T-cell (primary cell): ENCODE results near the gene MIGA2. TPM values are rescaled to one million over a fixed set of nuclear protein-coding genes. Genes with fewer than 3 reads are reported as not detected.
A peak's percentile ranks its signal among the peaks of the same experiment; 100 is the strongest.

ENCODE experiments used
- ATAC-seq, 4 experiments: fragments of 200-7000 bp in 3 of 4; fragments of 150-1000 bp in 1 of 4; cut with Tn5 transposase; replicated peaks in 1 of 4; 1 replicate in 3 of 4; 2 replicates in 1 of 4; pipeline ENCODE4 v1.10.0; 2021; ENCODE audit warnings: moderate library complexity in 3 of 4, mild to moderate bottlenecking in 2 of 4, moderate number of reproducible peaks in 1 of 4
- CTCF ChIA-PET, 2 donors: fragments of 300-600 bp; sonication (Branson Sonifier 250); formaldehyde crosslinking; loops; one replicate each; lab custom pipeline; 2022; ENCODE audit warnings: antibody characterized with exemption in 2 of 2; lab: Charles Lee
- POLR2A ChIA-PET, 2 donors: fragments of 300-600 bp; sonication (Branson Sonifier 250); formaldehyde crosslinking; loops; one replicate each; lab custom pipeline; 2022; ENCODE audit warnings: antibody characterized with exemption in 2 of 2; lab: Charles Lee
- DNase-seq, 35 experiments: peaks; one replicate each; pipeline versions ENCODE4 v3.0.0 to v3.0.0-alpha.2; 2013 to 2023
- H3K27ac ChIP-seq: one replicate; pipeline ENCODE4 v1.5.1; 2013; ENCODE audit warnings: low read length
- H3K27me3 ChIP-seq, 2 experiments: replicated peaks in 1 of 2; 1 replicate in 1 of 2; 2 replicates in 1 of 2; pipeline versions ENCODE4 v1.6.1 to v1.7.0; 2013; ENCODE audit warnings: low read length in 1 of 2, mixed read lengths in 1 of 2; ENCODE audit not compliant: control insufficient read depth in 2 of 2, insufficient read depth in 2 of 2; ENCODE audit errors: extremely low read depth in 1 of 2
- H3K36me3 ChIP-seq, 2 donors: 1 replicate in 1 of 2; 2 replicates in 1 of 2; pipeline versions ENCODE4 v1.6.1 to v1.7.0; 2013; ENCODE audit warnings: low read length in 1 of 2; ENCODE audit not compliant: control insufficient read depth in 2 of 2, insufficient read depth in 1 of 2; ENCODE audit errors: extremely low read depth in 1 of 2
- H3K4me1 ChIP-seq, 2 experiments: 1 replicate in 1 of 2; 2 replicates in 1 of 2; pipeline versions ENCODE4 v1.6.1 to v1.7.0; 2013; ENCODE audit warnings: low read length in 2 of 2, mixed read lengths in 1 of 2; ENCODE audit not compliant: insufficient read depth in 2 of 2, control insufficient read depth in 1 of 2; ENCODE audit errors: extremely low read depth in 1 of 2
- H3K4me3 ChIP-seq, 2 donors: 1 replicate in 1 of 2; 2 replicates in 1 of 2; pipeline versions ENCODE4 v1.5.1 to v1.7.0; 2013; ENCODE audit warnings: mild to moderate bottlenecking in 2 of 2, low read length in 1 of 2, moderate library complexity in 1 of 2; ENCODE audit not compliant: control insufficient read depth in 1 of 2; ENCODE audit errors: extremely low read depth in 1 of 2
- H3K9me3 ChIP-seq: 2 replicates; pipeline ENCODE4 v1.7.0; 2013
- H3K27ac Mint-ChIP-seq, 2 donors: one replicate each; pipeline ENCODE4 v1.8.0; 2020 to 2021; ENCODE audit warnings: mild to moderate bottlenecking in 2 of 2, mixed read lengths in 2 of 2
- H3K27me3 Mint-ChIP-seq, 2 donors: one replicate each; pipeline ENCODE4 v1.8.0; 2021 to 2022; ENCODE audit warnings: mixed read lengths in 2 of 2
- H3K36me3 Mint-ChIP-seq: one replicate; pipeline ENCODE4 v1.8.0; 2021; ENCODE audit warnings: mixed read lengths
- H3K4me1 Mint-ChIP-seq, 3 donors: one replicate each; pipeline ENCODE4 v1.8.0; 2020 to 2022; ENCODE audit warnings: mixed read lengths in 3 of 3, mild to moderate bottlenecking in 1 of 3
- H3K4me3 Mint-ChIP-seq, 3 donors: one replicate each; pipeline ENCODE4 v1.8.0; 2020 to 2022; ENCODE audit warnings: mild to moderate bottlenecking in 3 of 3, mixed read lengths in 3 of 3, moderate library complexity in 3 of 3
- H3K9me3 Mint-ChIP-seq, 3 donors: one replicate each; pipeline ENCODE4 v1.8.0; 2020 to 2022; ENCODE audit warnings: mixed read lengths in 3 of 3
- WGBS: methylation state at CpG from one replicate; pipeline ENCODE4 v1.1.5; 2013; ENCODE audit warnings: missing lambda C conversion rate; ENCODE audit not compliant: insufficient coverage; 5-methylcytosine and 5-hydroxymethylcytosine counted together
- total RNA-seq, 35 experiments: library from RNA in 6 of 35; stranded (reverse) in 6 of 35; fragments of 120-200 nt in 1 of 35; gene quantifications; one replicate each; pipeline versions ENCODE4 v1.2.1 to v1.2.4 and lab custom pipeline; 2013 to 2026

MIGA2 gene
- total RNA-seq, 5 donors from 2014 or later (not counting 1 experiment from before 2014, with no cell fraction given): 60.8 to 95.7 (median 83.4) TPM

DNA sequence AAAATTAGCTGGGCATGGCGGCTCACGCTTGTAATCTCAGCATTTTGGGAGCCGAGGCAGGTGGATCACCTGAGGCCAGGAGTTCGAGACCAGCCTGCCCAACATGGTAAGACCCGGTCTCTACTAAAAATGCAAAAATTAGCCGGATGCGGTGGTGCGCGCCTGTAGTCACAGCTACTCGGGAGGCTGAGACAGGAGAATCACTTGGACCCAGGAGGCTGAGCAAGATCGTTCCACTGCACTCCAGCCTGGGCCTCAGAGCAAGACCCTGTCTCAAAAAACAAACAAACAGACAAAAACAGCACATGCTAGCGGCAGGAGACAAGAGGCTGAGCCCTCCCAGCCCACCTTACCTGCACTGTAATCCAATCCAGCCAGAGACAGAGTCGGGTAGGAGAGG is 43.4 kb downstream of the MIGA2 start:
- 98% methylated on average over 10 of the region's 13 CpGs for WGBS
- Histone ChIP-seq H3K9me3 (no peaks in the 10 kb centered on the region), H3K4me1 (peaks cover 11 to 42% of the 10 kb centered on the region in 2 experiments), H3K4me3 (no peak overlapping the region), H3K27ac (no peak overlapping the region), H3K36me3 (peaks cover under 1 to 3% of the 10 kb centered on the region in 2 donors), H3K27me3 (no peaks in the 10 kb centered on the region)
- Mint-ChIP-seq H3K9me3 (no peaks in the 10 kb centered on the region), H3K36me3 (peaks cover 3% of the 10 kb centered on the region), H3K27me3 (no peaks in the 10 kb centered on the region), H3K4me1 (peaks cover 18 to 32% (median 31%) of the 10 kb centered on the region in 3 donors), H3K27ac (peak overlapping the region; percentile 23 to 55), H3K4me3 (peak overlapping the region; percentile 85 to 94 (median 88))
- DNase-seq: no peak
- no peak for ATAC-seq
- CTCF ChIA-PET: no interaction called here
- POLR2A ChIA-PET: interaction anchor here in 1 of 2 donors (0.6 kb wide), 1 partner anchor 33 kb away, joined by 5 read pairs; no protein-coding TSS in a partner anchor

GRCh38 chr9:129080298-129080600 is 43.8 kb downstream of the MIGA2 start:
- H3K4me3 Mint-ChIP-seq: peak overlapping the region; percentile 85 to 94 (median 88)
- no peaks in the 10 kb centered on the region for H3K27me3 Mint-ChIP-seq
- Histone ChIP-seq H3K27ac (peak overlapping the region; percentile 39), H3K4me1 (peaks cover 11 to 42% of the 10 kb centered on the region in 2 experiments), H3K9me3 (no peaks in the 10 kb centered on the region), H3K27me3 (no peaks in the 10 kb centered on the region), H3K36me3 (peaks cover 4 to 7% of the 10 kb centered on the region in 2 donors), H3K4me3 (peak overlapping the region; percentile 71 to 88)
- DNase-seq (peak in 1 of 35 experiments; percentile 10), ATAC-seq (no peak)
- H3K9me3 Mint-ChIP-seq: no peaks in the 10 kb centered on the region
- ChIA-PET POLR2A (interaction anchor here (0.6 to 0.9 kb wide), 4 partner anchors 32 to 1168 kb away, joined by 3 to 10 read pairs (median 6); no protein-coding TSS in a partner anchor), CTCF (no interaction called here)
- H3K36me3 Mint-ChIP-seq: peaks cover 3% of the 10 kb centered on the region
- H3K27ac Mint-ChIP-seq: peak overlapping the region; percentile 55 to 75
- peaks cover 18 to 34% (median 31%) of the 10 kb centered on the region in 3 donors for H3K4me1 Mint-ChIP-seq
- 3% methylated on average over 8 of the region's 12 CpGs for WGBS

DNA sequence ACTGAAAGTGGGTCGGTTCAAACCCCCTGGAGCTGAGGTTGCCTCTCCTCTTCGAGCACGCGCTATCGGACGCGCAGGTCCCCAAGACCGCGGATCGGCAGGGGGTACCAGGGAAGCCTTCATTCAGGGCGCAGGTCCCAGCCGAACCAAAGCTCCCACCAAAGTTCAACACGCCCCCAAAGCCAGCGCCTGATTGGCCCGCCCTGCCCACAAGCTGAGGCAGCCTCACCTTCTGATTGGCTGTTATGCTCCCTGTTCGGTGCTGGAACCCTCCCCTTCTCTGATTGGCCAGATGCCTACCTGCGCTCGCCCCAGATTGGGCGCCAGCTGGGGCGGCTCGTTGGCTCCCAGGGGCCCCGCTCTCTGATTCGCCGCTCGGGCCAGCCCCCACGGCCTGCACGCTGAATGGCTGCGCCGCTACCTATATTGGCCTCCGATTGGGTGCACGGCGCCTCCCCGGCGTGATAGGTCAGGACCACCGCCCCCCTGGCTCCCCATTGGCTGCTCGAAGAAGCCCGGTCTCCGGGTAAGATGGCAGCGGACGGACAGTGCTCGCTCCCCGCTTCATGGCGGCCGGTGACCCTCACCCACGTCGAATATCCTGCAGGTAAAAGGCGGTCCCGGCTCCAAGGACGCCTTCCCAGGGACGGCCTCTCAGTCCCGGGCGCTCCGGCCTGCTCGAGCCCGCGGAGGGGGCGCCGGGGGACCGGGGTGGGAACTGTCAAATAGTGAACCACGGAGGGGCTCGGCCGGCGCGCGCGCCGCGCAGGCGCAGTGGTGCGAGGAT is 44.4 kb downstream of the MIGA2 start, which contains the start of gene DOLPP1:
Gene DOLPP1, plus strand, starts transcription at position 511 of the 787 bp plus-strand sequence. Its CDS starts 21 bp downstream, at position 532.
- peak; percentile 97 to 100 (median 99) for DNase-seq
- under 1% methylated on average over 69 of the region's 70 CpGs for WGBS
- ATAC-seq: peak; percentile 92 to 96 (median 95)
- peak within 1 kb of the TSS; percentile 68 for H3K27ac ChIP-seq
- Mint-ChIP-seq H3K4me1 (peaks cover 18 to 34% (median 31%) of the 10 kb centered on the region in 3 donors), H3K36me3 (peaks cover 3% of the 10 kb centered on the region), H3K27ac (peak within 1 kb of the TSS; percentile 72 to 83), H3K27me3 (no peaks in the 10 kb centered on the region), H3K4me3 (peak within 1 kb of the TSS; percentile 85 to 94 (median 88)), H3K9me3 (no peaks in the 10 kb centered on the region)
- peaks cover 9 to 13% of the 10 kb centered on the region in 2 donors for H3K36me3 ChIP-seq
- peaks cover 11 to 42% of the 10 kb centered on the region in 2 experiments for H3K4me1 ChIP-seq
- ChIA-PET POLR2A (interaction anchor here (0.6 to 0.9 kb wide), 3 partner anchors 46 to 1167 kb away, joined by 3 to 10 read pairs (median 6); no protein-coding TSS in a partner anchor), CTCF (interaction anchor here in 1 of 2 donors (0.7 to 1.3 kb wide), 3 partner anchors 8 to 58 kb away, joined by 3 read pairs; partner anchors contain the start of gene MIGA2)
- H3K9me3 ChIP-seq: no peaks in the 10 kb centered on the region
- H3K4me3 ChIP-seq: peak within 1 kb of the TSS; percentile 71 to 88
- H3K27me3 ChIP-seq: no peaks in the 10 kb centered on the region

DNA sequence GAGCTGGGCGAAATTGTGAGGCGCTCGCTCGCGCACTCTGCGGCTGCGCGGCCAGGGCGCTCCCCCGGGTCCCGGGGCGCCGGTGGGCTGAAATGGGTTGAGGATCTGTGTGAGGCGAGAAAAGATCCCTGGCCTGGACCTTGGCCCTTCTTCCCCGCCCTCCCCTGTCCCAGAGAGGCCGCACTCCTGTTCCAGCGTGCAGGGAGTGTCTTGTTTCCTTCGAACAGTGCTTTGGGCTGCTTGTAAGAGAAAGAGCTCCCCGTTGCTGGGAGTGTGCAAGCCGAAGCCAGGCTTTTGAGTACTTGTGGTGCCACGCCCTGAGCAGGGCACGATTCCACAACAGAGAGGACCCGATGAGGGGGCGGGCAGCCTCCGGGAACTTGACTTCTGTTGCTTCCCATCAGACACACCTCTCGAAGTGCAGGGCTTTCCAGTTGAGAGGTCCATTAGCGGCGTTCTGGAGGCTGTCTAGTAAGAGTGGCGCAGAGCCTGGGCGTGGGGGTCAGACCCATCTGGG is 45.0 kb downstream of the MIGA2 start:
- WGBS: 8% methylated on average over 13 of the region's 30 CpGs

GRCh38 chr9:129084087-129084486 is 47.7 kb downstream of the MIGA2 start:
- peaks cover 19 to 38% of the 10 kb centered on the region in 2 donors for H3K36me3 ChIP-seq

More for the DNA sequence above, 45.0 kb downstream of the MIGA2 start:
- H3K27me3 ChIP-seq: no peaks in the 10 kb centered on the region
- Mint-ChIP-seq H3K9me3 (no peaks in the 10 kb centered on the region), H3K27me3 (no peaks in the 10 kb centered on the region), H3K27ac (peak overlapping the region; percentile 57 to 72), H3K4me1 (peaks cover 18 to 34% (median 31%) of the 10 kb centered on the region in 3 donors), H3K4me3 (peak overlapping the region; percentile 85 to 94 (median 88)), H3K36me3 (peaks cover 3% of the 10 kb centered on the region)
- H3K4me3 ChIP-seq: peak overlapping the region; percentile 71 to 77
- ATAC-seq: no peak
- peaks cover 11 to 42% of the 10 kb centered on the region in 2 experiments for H3K4me1 ChIP-seq
- H3K27ac ChIP-seq: peak overlapping the region; percentile 68
- peaks cover 15 to 19% of the 10 kb centered on the region in 2 donors for H3K36me3 ChIP-seq
- DNase-seq: peak in 1 of 35 experiments; percentile 13
- ChIA-PET CTCF (interaction anchor here in 1 of 2 donors (1.2 to 1.3 kb wide), 2 partner anchors 9 to 58 kb away, joined by 3 read pairs; no protein-coding TSS in a partner anchor), POLR2A (no interaction called here)
- H3K9me3 ChIP-seq: no peaks in the 10 kb centered on the region

DNA sequence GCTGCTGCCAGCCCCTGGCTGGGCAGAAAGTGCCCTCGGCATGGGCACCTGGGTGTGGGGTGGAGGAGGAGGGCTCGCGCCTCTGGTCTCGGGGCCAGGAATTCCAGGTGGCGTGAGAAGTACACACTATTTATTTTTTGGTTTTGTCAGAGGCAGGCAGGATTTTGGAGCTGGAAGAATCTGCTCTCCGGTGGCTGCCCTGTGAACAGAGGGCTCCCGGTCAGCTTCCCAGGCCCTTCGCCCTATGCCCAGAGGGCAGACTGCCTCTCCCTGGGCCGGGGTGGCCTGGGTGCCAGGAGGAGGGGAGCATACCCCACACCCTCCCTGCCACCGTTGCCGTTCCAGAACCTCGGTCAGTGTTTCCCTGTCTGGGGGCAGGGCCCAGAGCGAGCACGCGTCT is 52.8 kb downstream of the MIGA2 start:
- Histone ChIP-seq H3K4me3 (no peak overlapping the region), H3K27ac (no peak overlapping the region), H3K27me3 (no peaks in the 10 kb centered on the region), H3K36me3 (peaks cover 29 to 49% of the 10 kb centered on the region in 2 donors), H3K4me1 (peaks cover 0 to 2% of the 10 kb centered on the region in 2 experiments), H3K9me3 (no peaks in the 10 kb centered on the region)
- Mint-ChIP-seq H3K36me3 (peaks cover 17% of the 10 kb centered on the region), H3K27ac (no peak overlapping the region), H3K27me3 (no peaks in the 10 kb centered on the region), H3K4me3 (no peak overlapping the region), H3K9me3 (no peaks in the 10 kb centered on the region), H3K4me1 (peaks cover 0 to 2% (median 0%) of the 10 kb centered on the region in 3 donors)
- no peak for DNase-seq
- no peak for ATAC-seq
- POLR2A ChIA-PET: interaction anchor here in 1 of 2 donors (0.5 kb wide), 1 partner anchor 555 kb away, joined by 3 read pairs; no protein-coding TSS in a partner anchor
- CTCF ChIA-PET: no interaction called here
- 98% methylated on average over 10 of the region's 15 CpGs for WGBS

More at GRCh38 chr9:129084087-129084486, 47.7 kb downstream of the MIGA2 start:
- H3K9me3 Mint-ChIP-seq: no peaks in the 10 kb centered on the region
- no peaks in the 10 kb centered on the region for H3K27me3 Mint-ChIP-seq
- peaks cover 18 to 34% (median 28%) of the 10 kb centered on the region in 3 donors for H3K4me1 Mint-ChIP-seq
- no peaks in the 10 kb centered on the region for H3K27me3 ChIP-seq
- no peak overlapping the region for H3K4me3 Mint-ChIP-seq
- ATAC-seq: no peak
- CTCF ChIA-PET: no interaction called here
- H3K9me3 ChIP-seq: no peaks in the 10 kb centered on the region
- POLR2A ChIA-PET: no interaction called here
- DNase-seq: no peak
- H3K4me1 ChIP-seq: peaks cover 11 to 41% of the 10 kb centered on the region in 2 experiments
- no peak overlapping the region for H3K27ac Mint-ChIP-seq
- 91% methylated on average over 7 of the region's 7 CpGs for WGBS
- H3K36me3 Mint-ChIP-seq: peaks cover 14% of the 10 kb centered on the region
- H3K4me3 ChIP-seq: no peak overlapping the region
- H3K27ac ChIP-seq: no peak overlapping the region
